Measurements from ENCODE around the gene SLC7A14.

Gene SLC7A14

DNA sequence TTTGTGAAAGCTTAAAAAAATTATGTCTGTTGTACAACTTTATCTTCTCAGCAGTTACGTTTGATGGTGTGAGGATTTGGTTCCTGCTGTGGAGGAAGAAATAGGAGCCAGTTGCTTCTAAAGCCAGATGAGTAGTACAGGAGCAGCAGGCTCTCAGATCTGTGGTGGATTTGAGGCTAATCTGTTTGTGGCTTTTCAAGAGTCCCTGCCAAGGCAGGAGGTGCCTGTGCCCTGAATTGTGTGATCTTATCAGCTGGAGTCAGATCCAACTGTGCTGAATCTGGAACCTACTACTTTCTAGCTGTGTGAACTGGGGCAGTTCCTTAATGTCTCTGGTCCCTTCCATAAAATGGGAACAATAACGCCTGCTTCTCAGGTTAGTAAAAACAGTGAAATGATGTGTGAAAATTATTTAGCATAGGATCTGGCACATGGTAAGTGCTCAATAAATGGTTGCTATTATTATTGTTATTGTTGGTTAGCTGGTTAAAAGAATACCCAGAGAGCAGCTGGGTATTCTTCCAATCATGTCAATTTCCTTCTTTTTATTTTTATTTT lies 159.6 kb downstream of the SLC7A14 start:
- DNase-seq (ENCODE audit: low spot score): no peak

GRCh38 chr3:170425491-170426239 lies 160.2 kb downstream of the SLC7A14 start:
- no peak for DNase-seq (ENCODE audit: low spot score)

- no peak for DNase-seq (ENCODE audit: low spot score)
Measured at GRCh38 chr3:170424879-170425278, 161.0 kb downstream of the SLC7A14 start.

GRCh38 chr3:170423001-170423615 lies 162.8 kb downstream of the SLC7A14 start:
- DNase-seq (ENCODE audit: low spot score): no peak

DNA sequence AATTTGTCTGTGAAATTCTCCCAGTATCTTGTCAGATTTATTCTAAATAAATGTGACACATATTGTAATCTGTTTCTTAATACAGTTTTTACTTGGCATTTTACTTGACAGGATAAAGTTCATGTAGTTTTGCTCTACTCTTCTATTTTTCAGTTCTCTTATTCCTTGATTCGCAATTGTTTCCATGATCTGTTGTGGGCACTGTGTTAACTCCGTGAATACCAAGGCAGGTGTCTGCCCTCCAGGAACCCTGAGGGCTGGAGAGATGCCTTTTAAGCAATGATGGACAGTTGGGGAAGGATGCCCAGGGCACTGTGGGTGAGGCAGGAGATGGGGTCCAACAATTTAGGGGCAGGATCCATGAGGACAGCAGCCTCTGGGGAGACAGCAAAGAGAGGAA lies 164.1 kb downstream of the SLC7A14 start:
- no peak for DNase-seq (ENCODE audit: low spot score)

DNA sequence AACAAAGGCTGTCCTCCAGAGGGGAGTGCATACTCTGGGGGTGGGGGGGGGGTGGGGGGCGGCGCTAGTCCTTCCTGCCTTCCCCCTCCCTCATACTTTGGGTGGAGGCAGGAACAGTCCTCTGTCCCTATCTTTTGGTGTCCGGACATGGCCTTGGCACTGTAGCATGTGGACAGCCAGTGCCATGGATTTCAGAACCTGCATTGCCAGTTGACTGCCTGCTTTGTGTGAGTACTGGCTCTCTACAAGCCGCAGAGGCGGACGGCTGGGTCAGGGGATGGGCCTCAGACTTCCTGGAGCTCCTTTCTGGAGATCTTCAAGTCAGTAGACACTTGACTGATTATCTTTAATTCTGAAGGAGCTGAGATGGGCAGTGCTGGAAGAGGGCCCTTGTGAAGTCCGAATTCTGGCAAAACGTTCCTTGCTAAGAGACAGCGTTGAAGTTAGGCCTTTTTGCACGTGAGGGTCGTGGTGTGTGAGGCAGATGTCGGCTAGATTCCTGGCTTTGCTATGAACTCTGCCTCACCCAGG lies 164.7 kb downstream of the SLC7A14 start:
- no peak for DNase-seq (ENCODE audit: low spot score)

- no peak for DNase-seq (ENCODE audit: low spot score)
Measured at GRCh38 chr3:170420307-170420821, 165.5 kb downstream of the SLC7A14 start.

DNA sequence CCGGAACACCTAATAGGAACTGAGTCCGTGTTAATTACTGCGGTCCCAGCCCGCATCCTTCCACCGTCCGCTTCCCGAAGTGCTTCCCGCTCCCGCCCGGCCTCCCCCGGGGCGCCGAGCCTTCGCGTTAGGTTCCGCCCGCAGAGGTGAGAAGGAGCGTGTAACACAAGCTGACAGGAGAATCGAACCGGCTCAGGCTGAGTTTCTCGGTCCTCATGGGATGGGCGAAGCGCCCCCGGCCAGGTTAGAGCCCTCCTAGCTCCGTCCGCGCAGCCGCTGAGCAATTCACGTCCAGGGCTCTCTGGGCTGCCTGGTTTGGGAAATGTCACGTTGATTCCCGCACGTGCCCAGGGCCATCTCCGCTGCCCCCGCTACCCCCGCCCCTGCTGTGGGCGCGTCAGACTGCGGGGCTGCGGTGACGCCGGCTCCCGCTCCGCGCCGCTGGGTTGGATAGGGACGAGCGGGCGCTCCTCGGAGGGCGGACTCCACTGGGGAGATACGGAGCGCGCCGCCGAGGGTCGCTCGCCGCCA lies 166.3 kb downstream of the SLC7A14 start:
- no peak for DNase-seq (ENCODE audit: low spot score)

DNA sequence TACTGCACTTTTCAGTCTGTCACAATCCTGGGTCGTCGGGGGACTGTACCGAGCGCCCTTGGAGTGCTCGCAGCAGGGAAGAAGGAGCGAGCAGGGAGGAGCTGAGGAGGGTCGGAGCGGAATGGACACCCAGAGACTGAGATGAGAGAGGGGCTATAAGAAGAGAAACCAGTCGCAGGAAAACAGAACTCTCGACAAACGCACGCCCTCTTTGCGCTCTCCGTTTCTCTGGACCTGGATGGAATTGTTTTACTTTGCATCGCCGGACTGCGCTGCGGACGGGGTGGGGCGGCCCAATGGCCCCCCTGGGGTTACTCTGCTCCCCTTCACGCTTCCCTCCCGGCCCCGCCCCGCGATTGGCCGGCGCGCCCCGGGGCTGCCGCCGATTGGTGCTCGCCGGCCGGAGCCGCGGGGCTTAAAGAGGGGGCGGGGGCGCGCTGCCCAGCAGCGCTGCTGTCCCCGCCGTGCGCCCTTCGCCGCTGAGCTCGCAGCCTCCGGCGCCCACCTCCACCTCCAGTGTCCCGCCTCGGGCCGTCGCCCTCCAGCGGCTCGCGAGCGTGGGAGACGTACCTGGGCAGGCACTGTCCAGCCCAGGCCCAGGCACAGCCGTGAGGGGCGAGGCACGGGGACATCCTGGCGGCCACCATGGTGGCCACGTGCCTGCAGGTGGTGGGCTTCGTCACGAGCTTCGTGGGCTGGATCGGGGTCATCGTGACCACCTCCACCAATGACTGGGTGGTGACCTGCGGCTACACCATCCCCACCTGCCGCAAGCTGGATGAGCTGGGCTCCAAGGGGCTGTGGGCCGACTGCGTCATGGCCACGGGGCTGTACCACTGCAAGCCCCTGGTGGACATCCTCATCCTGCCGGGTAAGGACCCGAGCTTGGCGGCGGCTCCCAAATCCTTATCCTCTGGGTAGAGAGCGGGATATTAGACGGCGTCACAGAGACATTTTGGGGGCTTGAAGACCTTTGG lies 167.2 kb downstream of the SLC7A14 start, which contains the start of gene CLDN11:
Gene CLDN11, plus strand, starts transcription at position 447 of the 977 bp plus-strand sequence. Its CDS starts 199 bp downstream, at position 646.
- no peak for DNase-seq (ENCODE audit: low spot score)

- no peak for DNase-seq (ENCODE audit: low spot score)
Measured at GRCh38 chr3:170417090-170417489, 168.8 kb downstream of the SLC7A14 start.

DNA sequence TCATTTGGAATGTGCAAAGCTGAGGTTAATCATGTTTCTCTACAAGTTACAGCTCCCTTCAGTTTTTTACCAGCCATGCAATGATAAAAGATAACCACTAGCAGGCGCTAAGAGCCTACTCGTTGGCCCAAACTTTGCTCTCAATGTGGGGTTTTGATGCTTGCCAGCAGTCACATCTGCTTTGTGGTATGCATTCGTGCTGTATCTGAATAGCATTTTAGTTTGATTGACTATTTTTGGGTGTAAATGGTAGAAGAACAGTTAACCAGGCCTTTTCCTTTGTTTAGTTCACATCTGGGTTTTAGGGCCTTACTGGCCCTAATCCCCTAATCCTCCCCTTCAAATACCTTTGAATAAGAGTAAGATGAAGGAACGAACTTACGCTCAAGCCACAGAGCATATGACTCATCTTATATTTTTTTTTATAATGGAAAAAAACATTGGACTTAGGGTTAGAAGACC lies 171.6 kb downstream of the SLC7A14 start:
- peak; percentile 59 for DNase-seq (ENCODE audit: low spot score)

DNA sequence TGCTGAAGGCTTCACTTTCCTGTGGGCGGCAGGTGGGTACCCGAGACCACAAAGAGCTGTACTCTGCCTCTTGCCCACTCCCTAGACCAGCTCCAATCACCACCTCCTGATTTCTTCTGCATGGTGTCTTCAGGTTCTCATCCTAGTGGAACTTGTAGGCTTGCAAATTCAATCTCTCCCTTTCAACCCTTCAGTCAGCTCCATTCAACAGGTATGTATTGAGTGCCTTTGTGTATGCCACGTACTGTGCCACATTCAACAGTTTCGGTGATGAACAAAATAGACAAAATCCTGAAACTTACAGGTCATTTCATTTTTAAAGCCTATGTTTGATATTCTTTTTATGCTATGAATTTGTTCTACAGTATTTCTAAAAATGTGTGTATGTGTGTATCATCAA lies 172.6 kb downstream of the SLC7A14 start:
- DNase-seq (ENCODE audit: low spot score): no peak

DNA sequence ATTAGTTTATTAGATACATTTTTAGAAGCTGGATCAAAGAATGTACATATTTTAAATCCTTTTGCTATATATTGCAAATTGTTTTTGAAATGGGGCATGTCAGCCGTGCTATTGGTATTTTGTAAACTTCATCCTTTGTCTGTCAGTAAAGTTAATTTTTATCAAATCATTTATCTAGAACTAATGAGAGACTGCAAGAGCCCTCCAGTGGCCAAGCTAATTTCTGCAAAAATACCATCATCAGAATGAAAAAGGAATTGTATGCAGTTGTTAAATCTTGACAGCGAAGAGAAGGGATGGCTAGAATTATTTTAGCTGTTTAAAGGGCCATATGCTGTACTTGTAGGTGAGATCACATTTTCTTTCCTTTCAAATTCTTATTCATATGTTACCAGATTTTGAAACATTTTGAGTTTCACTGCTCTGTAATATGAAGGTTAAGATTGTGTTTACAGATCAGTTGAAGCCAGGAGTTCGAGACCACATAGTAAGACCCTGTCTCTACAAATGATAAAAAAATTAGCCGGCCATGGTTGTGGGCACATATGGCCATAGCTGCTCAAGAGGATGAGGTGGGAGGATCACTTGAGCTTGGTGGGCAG lies 175.3 kb downstream of the SLC7A14 start:
- DNase-seq (ENCODE audit: low spot score): no peak

Measured in hematopoietic multipotent progenitor cell treated with erythropoietin and hydrocortisone succinate and interleukin-3 and kit ligand, for 17 days (in vitro differentiated cells).